Measurements from ENCODE around the gene TBXAS1.
"Not testable (repeated sequence)": the region's sequence is repeated elsewhere in the genome, so short reads cannot be mapped to it uniquely, and the experiment has no call there.

TBXAS1 gene

DNA sequence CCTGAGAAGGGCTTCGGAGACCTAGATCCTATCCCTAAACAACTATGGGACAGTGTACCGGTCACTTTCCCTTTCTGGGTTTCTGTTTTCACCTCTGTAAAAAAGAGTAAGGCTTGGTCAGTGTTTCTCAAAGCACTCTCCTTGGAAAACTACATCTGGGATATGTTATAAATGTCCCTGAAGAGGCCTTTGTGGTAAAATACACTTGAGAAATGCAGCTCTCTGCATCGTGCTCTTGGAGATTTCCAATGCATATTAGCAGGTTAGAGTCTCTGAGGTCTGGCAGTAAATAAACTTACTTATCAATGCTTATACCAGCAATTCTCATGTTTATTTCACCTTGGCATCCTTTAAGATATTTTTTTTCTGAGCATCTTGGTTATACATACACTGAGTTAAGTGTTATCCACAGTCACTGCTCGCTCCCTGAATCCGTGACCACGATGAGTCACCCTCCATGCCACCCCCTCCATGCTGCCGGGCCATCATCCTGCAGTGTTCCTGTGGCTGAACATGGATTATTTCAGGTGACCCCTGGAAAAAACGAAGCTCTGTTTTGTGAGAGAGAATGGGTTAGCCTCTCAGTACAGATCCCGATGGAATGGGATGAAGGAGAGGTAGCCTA is 3.3 kb upstream of the TBXAS1 start:
- DNase-seq (ENCODE audit: low read depth, low spot score), result no peak
- Histone ChIP-seq H3K27ac (ENCODE audit: low read length) (no peak overlapping the region), H3K4me1 (ENCODE audit: control insufficient read depth, insufficient read depth, low read length) (no peaks in the 10 kb centered on the region), H3K9me3 (ENCODE audit: control insufficient read depth, insufficient read depth, low read length) (no peaks in the 10 kb centered on the region), H3K27me3 (ENCODE audit: control insufficient read depth, insufficient read depth, low read length) (no peaks in the 10 kb centered on the region), H3K36me3 (ENCODE audit: control insufficient read depth, insufficient read depth, low read length) (no peaks in the 10 kb centered on the region), H3K4me3 (ENCODE audit: low read length) (no peak overlapping the region)
- WGBS (ENCODE audit: insufficient coverage, insufficient read length), result no CpG with 5 or more reads among the region's 9 CpGs

DNA sequence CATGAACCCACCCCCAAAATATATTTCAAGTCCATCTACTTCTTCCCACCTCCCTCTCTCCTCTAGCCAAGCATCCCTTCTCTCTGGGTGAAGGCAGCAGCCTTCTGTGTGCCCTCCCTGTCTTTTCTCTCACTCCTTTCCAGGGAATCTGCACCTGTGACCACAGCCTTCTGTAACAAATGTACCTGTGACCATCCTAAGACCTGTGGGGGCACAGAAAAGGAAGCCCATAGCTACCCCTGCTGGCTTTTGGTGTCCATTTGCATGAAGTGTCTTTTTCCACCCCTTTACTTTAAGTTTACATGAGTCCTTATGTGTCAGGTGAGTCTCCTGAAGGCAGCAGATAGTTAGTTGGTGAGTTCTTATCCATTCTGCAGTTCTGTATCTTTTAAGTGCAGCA is 2.0 kb upstream of the TBXAS1 start:
- DNase-seq (ENCODE audit: low read depth, low spot score), result no peak
- H3K9me3 ChIP-seq (ENCODE audit: control insufficient read depth, insufficient read depth, low read length), result no peaks in the 10 kb centered on the region
- H3K4me3 ChIP-seq (ENCODE audit: low read length), result no peak overlapping the region
- H3K27ac ChIP-seq (ENCODE audit: low read length), result no peak overlapping the region
- no peaks in the 10 kb centered on the region for H3K27me3 ChIP-seq (ENCODE audit: control insufficient read depth, insufficient read depth, low read length)
- no peaks in the 10 kb centered on the region for H3K4me1 ChIP-seq (ENCODE audit: control insufficient read depth, insufficient read depth, low read length)
- no peaks in the 10 kb centered on the region for H3K36me3 ChIP-seq (ENCODE audit: control insufficient read depth, insufficient read depth, low read length)

DNA sequence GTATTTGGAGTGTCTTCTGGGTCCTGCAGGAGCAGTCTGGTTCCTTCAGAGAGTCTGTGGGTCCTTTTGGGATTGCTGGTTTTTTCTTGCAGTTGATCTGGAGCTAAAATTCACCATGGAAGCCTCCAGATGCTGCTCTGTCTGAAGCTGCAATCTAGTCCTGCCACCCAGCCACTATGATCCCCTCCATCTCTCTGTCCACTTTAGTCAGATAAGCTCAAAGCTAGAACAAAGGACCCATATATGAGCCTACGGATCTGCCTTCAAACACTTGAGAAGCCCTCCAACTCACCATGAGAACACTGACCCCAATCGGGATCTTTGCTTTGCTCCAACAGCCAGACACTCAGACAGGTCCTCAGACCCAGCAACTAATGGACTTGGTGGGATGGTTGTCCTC is 618 bp upstream of the TBXAS1 start:
- no peaks in the 10 kb centered on the region for H3K9me3 ChIP-seq (ENCODE audit: control insufficient read depth, insufficient read depth, low read length)
- no peaks in the 10 kb centered on the region for H3K27me3 ChIP-seq (ENCODE audit: control insufficient read depth, insufficient read depth, low read length)
- no CpG with 5 or more reads among the region's 2 CpGs for WGBS (ENCODE audit: insufficient coverage, insufficient read length)
- H3K4me1 ChIP-seq (ENCODE audit: control insufficient read depth, insufficient read depth, low read length), result no peaks in the 10 kb centered on the region
- H3K4me3 ChIP-seq (ENCODE audit: low read length), result no peak overlapping the region
- H3K27ac ChIP-seq (ENCODE audit: low read length), result no peak overlapping the region
- DNase-seq (ENCODE audit: low read depth, low spot score), result no peak
- H3K36me3 ChIP-seq (ENCODE audit: control insufficient read depth, insufficient read depth, low read length), result no peaks in the 10 kb centered on the region

DNA sequence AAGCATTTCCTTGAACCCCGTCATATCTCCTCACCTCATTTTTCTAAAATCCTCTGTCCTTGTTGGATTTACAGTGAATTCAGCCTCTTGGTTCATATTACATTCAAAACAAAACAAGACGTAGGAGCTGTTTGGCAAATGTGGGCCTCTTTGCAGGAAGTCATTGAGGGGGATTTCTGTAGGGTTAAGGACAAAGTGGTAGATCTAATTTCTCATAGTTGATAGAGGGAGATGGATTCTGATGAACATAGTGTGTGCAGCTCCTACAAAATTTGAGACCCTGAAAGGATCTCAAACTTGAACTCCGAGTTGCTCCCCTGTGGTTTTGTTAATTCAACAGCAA is 682 bp downstream of the TBXAS1 start:
- Histone ChIP-seq H3K36me3 (ENCODE audit: control insufficient read depth, insufficient read depth, low read length) (no peaks in the 10 kb centered on the region), H3K27ac (ENCODE audit: low read length) (no peak overlapping the region), H3K4me1 (ENCODE audit: control insufficient read depth, insufficient read depth, low read length) (no peaks in the 10 kb centered on the region), H3K9me3 (ENCODE audit: control insufficient read depth, insufficient read depth, low read length) (no peaks in the 10 kb centered on the region), H3K27me3 (ENCODE audit: control insufficient read depth, insufficient read depth, low read length) (no peaks in the 10 kb centered on the region), H3K4me3 (ENCODE audit: low read length) (no peak overlapping the region)
- no peak for DNase-seq (ENCODE audit: low read depth, low spot score)
- WGBS (ENCODE audit: insufficient coverage, insufficient read length), result no CpG with 5 or more reads among the region's 3 CpGs

DNA sequence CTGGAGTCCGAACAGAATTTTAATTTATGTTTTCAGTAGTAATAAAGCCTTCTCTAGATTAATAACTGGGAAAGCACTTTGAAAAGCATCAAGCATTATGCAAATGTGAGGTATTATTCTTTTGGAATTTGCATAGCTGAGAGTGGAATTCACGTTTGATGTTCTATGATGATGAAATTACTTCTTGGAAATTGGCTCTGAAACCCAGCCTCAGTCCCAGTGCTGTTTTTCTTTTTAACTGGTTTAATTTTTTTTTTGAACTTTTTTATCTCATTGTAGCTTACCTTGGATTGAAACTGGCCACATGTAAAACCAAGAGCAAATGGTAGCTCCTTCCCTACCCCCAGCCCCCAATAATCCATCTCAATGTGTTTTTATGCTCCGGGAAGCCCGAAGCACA is 1.2 kb downstream of the TBXAS1 start:
- Histone ChIP-seq H3K4me1 (ENCODE audit: control insufficient read depth, insufficient read depth, low read length) (no peaks in the 10 kb centered on the region), H3K4me3 (ENCODE audit: low read length) (no peak overlapping the region), H3K27ac (ENCODE audit: low read length) (no peak overlapping the region), H3K36me3 (ENCODE audit: control insufficient read depth, insufficient read depth, low read length) (no peaks in the 10 kb centered on the region), H3K27me3 (ENCODE audit: control insufficient read depth, insufficient read depth, low read length) (no peaks in the 10 kb centered on the region), H3K9me3 (ENCODE audit: control insufficient read depth, insufficient read depth, low read length) (no peaks in the 10 kb centered on the region)
- no CpG with 5 or more reads among the region's 4 CpGs for WGBS (ENCODE audit: insufficient coverage, insufficient read length)
- no peak for DNase-seq (ENCODE audit: low read depth, low spot score)

DNA sequence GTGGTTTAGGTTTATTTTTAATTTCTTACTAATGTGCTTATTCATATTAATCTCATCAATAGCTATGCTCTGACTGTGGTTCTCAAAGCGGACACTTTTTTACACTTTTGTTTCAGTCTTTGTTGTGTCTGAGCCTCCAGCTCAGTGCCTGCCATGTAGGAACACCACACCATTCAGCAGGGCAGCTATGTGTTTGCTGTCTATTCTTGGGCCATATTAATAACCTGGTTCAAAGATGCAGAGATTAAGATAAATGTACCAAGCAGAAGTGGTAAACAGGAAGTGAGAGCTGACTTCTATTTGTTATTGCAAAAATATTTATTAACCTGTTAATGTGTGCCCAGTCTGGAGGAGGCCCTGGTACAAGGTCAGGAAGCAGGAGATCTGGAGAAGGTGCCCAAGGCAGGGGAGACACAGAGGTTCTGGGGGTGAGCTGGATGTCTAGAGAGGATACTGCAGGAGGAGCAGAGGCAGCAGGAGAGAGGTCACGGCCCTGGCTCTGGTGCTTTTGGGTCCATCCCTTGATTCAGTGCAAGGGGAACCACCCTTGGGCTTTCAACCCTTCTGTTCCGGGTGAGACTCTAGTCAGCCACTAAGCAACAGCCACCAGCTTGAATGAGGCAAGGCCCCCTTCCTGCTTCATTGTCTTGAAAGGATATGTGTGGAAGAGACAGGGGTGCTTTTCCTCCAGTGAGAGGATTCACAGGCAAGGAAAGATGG is 1.9 kb downstream of the TBXAS1 start:
- Histone ChIP-seq H3K36me3 (ENCODE audit: control insufficient read depth, insufficient read depth, low read length) (no peaks in the 10 kb centered on the region), H3K27me3 (ENCODE audit: control insufficient read depth, insufficient read depth, low read length) (no peaks in the 10 kb centered on the region), H3K9me3 (ENCODE audit: control insufficient read depth, insufficient read depth, low read length) (no peaks in the 10 kb centered on the region), H3K4me3 (ENCODE audit: low read length) (no peak overlapping the region), H3K4me1 (ENCODE audit: control insufficient read depth, insufficient read depth, low read length) (no peaks in the 10 kb centered on the region), H3K27ac (ENCODE audit: low read length) (no peak overlapping the region)
- no CpG with 5 or more reads among the region's 3 CpGs for WGBS (ENCODE audit: insufficient coverage, insufficient read length)
- no peak for DNase-seq (ENCODE audit: low read depth, low spot score)

DNA sequence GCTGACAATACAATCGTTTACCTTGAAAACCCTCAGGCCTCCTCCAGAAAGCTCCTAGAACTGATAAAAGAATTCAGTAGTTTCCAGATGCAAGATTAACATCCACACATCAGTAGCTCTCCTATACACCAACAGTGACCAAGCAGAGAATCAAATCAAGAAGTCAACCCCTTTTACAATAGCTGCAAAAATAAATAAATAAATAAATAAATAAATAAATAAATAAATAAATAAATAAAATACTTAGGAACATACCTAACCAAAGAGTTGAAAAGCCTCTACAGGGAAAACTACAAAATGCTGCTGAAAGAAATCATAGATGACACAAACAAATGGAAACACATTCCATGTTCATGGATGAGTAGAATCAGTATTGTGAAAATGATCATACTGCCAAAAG is 6.8 kb downstream of the TBXAS1 start:
- WGBS (ENCODE audit: insufficient coverage, insufficient read length), result no CpG with 5 or more reads among the region's 1 CpG
- not testable (repeated sequence) for H3K27me3 ChIP-seq (ENCODE audit: control insufficient read depth, insufficient read depth, low read length); H3K27ac ChIP-seq (ENCODE audit: low read length); H3K4me3 ChIP-seq (ENCODE audit: low read length); H3K9me3 ChIP-seq (ENCODE audit: control insufficient read depth, insufficient read depth, low read length); H3K36me3 ChIP-seq (ENCODE audit: control insufficient read depth, insufficient read depth, low read length); DNase-seq (ENCODE audit: low read depth, low spot score); H3K4me1 ChIP-seq (ENCODE audit: control insufficient read depth, insufficient read depth, low read length)

DNA sequence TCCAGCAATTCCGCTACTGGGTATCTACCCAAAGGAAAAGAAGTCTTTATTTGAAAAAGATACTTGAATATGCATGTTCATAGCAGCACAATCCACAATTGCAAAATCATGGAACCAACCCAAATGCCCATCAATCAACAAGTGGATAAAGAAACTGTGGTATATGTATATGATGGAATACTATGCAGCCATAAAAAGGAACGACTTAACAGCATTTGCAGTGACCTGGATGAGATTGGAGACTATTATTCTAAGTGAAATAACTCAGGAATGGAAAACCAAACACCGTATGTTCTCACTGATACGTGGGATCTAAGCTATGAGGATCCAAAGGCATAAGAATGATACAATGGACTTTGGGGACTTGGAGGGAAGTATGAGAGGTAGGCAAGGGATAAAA is 8.2 kb downstream of the TBXAS1 start:
- not testable (repeated sequence) for H3K4me3 ChIP-seq (ENCODE audit: low read length); H3K4me1 ChIP-seq (ENCODE audit: control insufficient read depth, insufficient read depth, low read length); H3K9me3 ChIP-seq (ENCODE audit: control insufficient read depth, insufficient read depth, low read length); DNase-seq (ENCODE audit: low read depth, low spot score); H3K27me3 ChIP-seq (ENCODE audit: control insufficient read depth, insufficient read depth, low read length); H3K27ac ChIP-seq (ENCODE audit: low read length); H3K36me3 ChIP-seq (ENCODE audit: control insufficient read depth, insufficient read depth, low read length)
- WGBS (ENCODE audit: insufficient coverage, insufficient read length), result no CpG with 5 or more reads among the region's 4 CpGs

DNA sequence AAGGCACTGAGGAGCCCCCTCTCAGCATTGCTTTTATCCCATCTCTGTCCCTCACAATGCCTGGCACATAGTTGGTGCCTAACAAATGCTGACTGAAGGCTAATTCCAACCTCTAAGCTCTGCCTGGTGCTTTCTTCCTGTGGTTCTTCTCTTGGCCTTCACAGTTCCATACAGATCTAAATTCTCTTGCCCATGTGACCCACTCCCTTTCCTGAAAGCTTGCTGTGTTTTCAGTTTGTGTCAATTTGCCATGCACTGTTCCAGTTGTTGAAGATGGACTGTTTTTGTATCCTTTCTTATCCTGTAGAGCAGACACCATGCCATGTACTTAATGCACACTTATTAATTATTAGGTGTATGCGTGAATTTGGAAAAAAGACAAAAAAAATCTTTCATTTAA is 9.2 kb downstream of the TBXAS1 start:
- no peak overlapping the region for H3K27ac ChIP-seq (ENCODE audit: low read length)
- WGBS (ENCODE audit: insufficient coverage, insufficient read length), result no CpG with 5 or more reads among the region's 1 CpG

DNA sequence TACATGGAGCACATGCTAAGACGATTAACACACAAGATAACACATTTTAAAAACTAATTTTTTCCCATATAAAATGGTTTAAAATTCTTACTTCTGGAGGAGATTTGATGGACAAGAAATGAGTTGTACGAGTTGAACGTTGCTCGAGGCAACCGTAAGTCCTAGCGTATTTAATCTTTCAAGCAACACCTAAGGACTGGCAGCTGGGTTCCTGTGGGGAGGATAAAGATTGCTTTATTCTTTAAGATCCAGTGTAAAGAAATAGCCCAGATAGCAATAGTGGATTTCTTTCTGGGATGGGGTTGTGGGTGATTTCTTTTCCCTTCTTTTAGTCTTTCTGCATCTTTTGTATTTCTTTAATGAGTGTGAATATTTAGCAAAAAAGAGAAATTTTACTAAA is 9.8 kb downstream of the TBXAS1 start:
- H3K9me3 ChIP-seq (ENCODE audit: control insufficient read depth, insufficient read depth, low read length), result no peaks in the 10 kb centered on the region
- no peak overlapping the region for H3K27ac ChIP-seq (ENCODE audit: low read length)

More for the DNA sequence above, 9.2 kb downstream of the TBXAS1 start:
- no peaks in the 10 kb centered on the region for H3K4me1 ChIP-seq (ENCODE audit: control insufficient read depth, insufficient read depth, low read length)
- no peaks in the 10 kb centered on the region for H3K36me3 ChIP-seq (ENCODE audit: control insufficient read depth, insufficient read depth, low read length)
- no peaks in the 10 kb centered on the region for H3K9me3 ChIP-seq (ENCODE audit: control insufficient read depth, insufficient read depth, low read length)
- DNase-seq (ENCODE audit: low read depth, low spot score), result no peak
- no peaks in the 10 kb centered on the region for H3K27me3 ChIP-seq (ENCODE audit: control insufficient read depth, insufficient read depth, low read length)
- no peak overlapping the region for H3K4me3 ChIP-seq (ENCODE audit: low read length)

DNA sequence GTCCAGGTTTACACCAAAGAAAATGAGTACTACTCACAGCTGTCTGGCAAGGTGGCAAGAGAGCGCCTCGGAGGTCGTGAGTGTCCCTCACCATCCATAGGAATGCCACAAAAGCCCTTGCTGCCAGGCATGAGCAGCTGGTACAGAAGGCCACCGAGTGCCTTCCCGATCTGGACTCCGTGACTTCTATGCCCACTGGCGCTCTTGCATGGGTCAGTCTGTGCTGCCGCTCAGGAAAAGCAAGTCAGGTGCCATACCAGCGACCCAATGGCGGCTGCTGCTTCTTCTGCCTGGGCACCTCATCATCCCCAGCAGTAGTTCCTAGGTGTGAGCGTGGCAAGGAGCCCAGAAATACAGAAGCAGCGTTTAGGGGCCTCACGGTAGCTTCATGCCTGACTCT is 11.7 kb downstream of the TBXAS1 start:
- WGBS (ENCODE audit: insufficient coverage, insufficient read length), result no CpG with 5 or more reads among the region's 13 CpGs

More for the DNA sequence above, 9.8 kb downstream of the TBXAS1 start:
- no CpG with 5 or more reads among the region's 6 CpGs for WGBS (ENCODE audit: insufficient coverage, insufficient read length)
- H3K4me1 ChIP-seq (ENCODE audit: control insufficient read depth, insufficient read depth, low read length), result no peaks in the 10 kb centered on the region
- no peak for DNase-seq (ENCODE audit: low read depth, low spot score)
- no peaks in the 10 kb centered on the region for H3K36me3 ChIP-seq (ENCODE audit: control insufficient read depth, insufficient read depth, low read length)
- no peak overlapping the region for H3K4me3 ChIP-seq (ENCODE audit: low read length)
- no peaks in the 10 kb centered on the region for H3K27me3 ChIP-seq (ENCODE audit: control insufficient read depth, insufficient read depth, low read length)

More for the DNA sequence above, 11.7 kb downstream of the TBXAS1 start:
- H3K4me1 ChIP-seq (ENCODE audit: control insufficient read depth, insufficient read depth, low read length), result no peaks in the 10 kb centered on the region
- H3K36me3 ChIP-seq (ENCODE audit: control insufficient read depth, insufficient read depth, low read length), result no peaks in the 10 kb centered on the region
- H3K27me3 ChIP-seq (ENCODE audit: control insufficient read depth, insufficient read depth, low read length), result no peaks in the 10 kb centered on the region
- H3K4me3 ChIP-seq (ENCODE audit: low read length), result no peak overlapping the region
- H3K9me3 ChIP-seq (ENCODE audit: control insufficient read depth, insufficient read depth, low read length), result no peaks in the 10 kb centered on the region
- no peak overlapping the region for H3K27ac ChIP-seq (ENCODE audit: low read length)
- no peak for DNase-seq (ENCODE audit: low read depth, low spot score)
